GM12878 (cell line): ENCODE measurements around the gene MAP4K1. TPM values are rescaled to one million over a fixed set of nuclear protein-coding genes. Genes with fewer than 3 reads are reported as not detected.

Experiments used
- ATAC-seq: fragments of 200-7000 bp; cut with Tn5 transposase; 3 replicates; pipeline ENCODE4 v1.9.1; 2020; ENCODE audit warnings: mild to moderate bottlenecking, moderate library complexity
- BruUV-seq: library from RNA; stranded (reverse); fragments of 400-500 nt; replicated peaks from 2 replicates; lab custom pipeline; 2021; lab: Mats Ljungman, UMichigan
- CTCF ChIA-PET: fragments of 300-600 bp; sonication (Branson Sonifier 250); formaldehyde crosslinking; extraction: SDS; loops from one replicate; lab custom pipeline; 2021; ENCODE audit warnings: inconsistent platforms; lab: Yijun Ruan, JAX
- POLR2A ChIA-PET: fragments of 350-600 bp; formaldehyde crosslinking; extraction: SDS; loops from one replicate; lab custom pipeline; 2021; ENCODE audit warnings: inconsistent platforms; lab: Charles Lee
- RAD21 ChIA-PET: fragments of 300-600 bp; sonication (Branson Sonifier 250); formaldehyde crosslinking; loops from one replicate; lab custom pipeline; 2023; ENCODE audit warnings: antibody characterized with exemption; ENCODE audit not compliant: unreplicated experiment; lab: Charles Lee
- SMC1A ChIA-PET: fragments of 300-600 bp; sonication (Branson Sonifier 250); formaldehyde crosslinking; loops from one replicate; lab custom pipeline; 2023; ENCODE audit not compliant: unreplicated experiment, uncharacterized antibody; lab: Charles Lee
- DNase-seq: peaks from one replicate; pipeline ENCODE4 v3.0.0-alpha.2; 2011; ENCODE audit warnings: low read depth, low spot score
- FAIRE-seq: peaks from 3 replicates; lab custom pipeline; 2011; peaks lifted over from hg19 to GRCh38; lab: Jason Lieb, UNC
- H2AFZ ChIP-seq: 2 replicates; pipeline ENCODE4 v1.6.0; 2011; ENCODE audit warnings: low read depth, low read length, control low read depth; ENCODE audit not compliant: control insufficient read depth
- H3K27ac ChIP-seq: 2 replicates; pipeline ENCODE4 v1.5.1; 2011; ENCODE audit warnings: control low read depth; ENCODE audit not compliant: control insufficient read depth, insufficient read depth
- H3K27me3 ChIP-seq, 2 experiments: replicated peaks in 1 of 2; 2 replicates each; pipeline versions ENCODE4 v1.6.0 to v1.6.1; 2011; ENCODE audit warnings: low read length in 1 of 2; ENCODE audit not compliant: control insufficient read depth in 2 of 2, insufficient read depth in 2 of 2
- H3K36me3 ChIP-seq, 2 experiments: 2 replicates each; pipeline ENCODE4 v1.5.1; 2011; ENCODE audit warnings: low read length in 1 of 2; ENCODE audit not compliant: control insufficient read depth in 2 of 2, insufficient read depth in 2 of 2
- H3K4me1 ChIP-seq: 2 replicates; pipeline ENCODE4 v1.6.1; 2011; ENCODE audit warnings: mild to moderate bottlenecking, low read length, moderate library complexity, mixed read lengths; ENCODE audit not compliant: control insufficient read depth, insufficient read depth
- H3K4me2 ChIP-seq: 2 replicates; pipeline ENCODE4 v1.6.0; 2011; ENCODE audit warnings: control low read depth; ENCODE audit not compliant: control insufficient read depth, insufficient read depth
- H3K4me3 ChIP-seq: fragments of 200-600 bp; sonication (generic); 2 replicates; pipeline ENCODE4 v1.5.1; 2016
- H3K79me2 ChIP-seq: 2 replicates; pipeline ENCODE4 v1.6.0; 2011; ENCODE audit warnings: low read length; ENCODE audit not compliant: control insufficient read depth, insufficient read depth
- H3K9ac ChIP-seq: 2 replicates; pipeline ENCODE4 v1.8.0; 2011; ENCODE audit warnings: low read length, control low read depth, mixed read lengths; ENCODE audit not compliant: control insufficient read depth, insufficient read depth
- H3K9me3 ChIP-seq: replicated peaks from 3 replicates; pipeline ENCODE4 v1.5.1; 2011; ENCODE audit warnings: mild to moderate bottlenecking, low read length; ENCODE audit not compliant: control insufficient read depth, insufficient read depth
- H4K20me1 ChIP-seq: 2 replicates; pipeline ENCODE4 v1.6.0; 2011; ENCODE audit not compliant: control insufficient read depth, insufficient read depth
- RELB ChIP-seq: fragments of 450-650 bp; IDR thresholded peaks from 2 replicates; pipeline ENCODE4 v1.6.1; 2017; ENCODE audit warnings: low read depth, mild to moderate bottlenecking, moderate library complexity
- SMC3 ChIP-seq: IDR thresholded peaks from 2 replicates; pipeline ENCODE4 v1.6.1; 2011; ENCODE audit warnings: low read length, improper control_type of control experiment, borderline replicate concordance
- SUPT20H ChIP-seq: IDR thresholded peaks from 2 replicates; pipeline ENCODE4 v1.6.1; 2011; ENCODE audit warnings: low read depth, mild to moderate bottlenecking, low read length, moderate library complexity, borderline replicate concordance; ENCODE audit not compliant: control insufficient read depth
- WGBS: methylation state at CpG from one replicate; pipeline ENCODE4 v1.1.6; 2016; ENCODE audit warnings: low lambda C conversion rate; ENCODE audit not compliant: insufficient replicate concordance, insufficient coverage; ENCODE audit errors: missing lambda C conversion rate; 5-methylcytosine and 5-hydroxymethylcytosine counted together
- in situ Hi-C: fragments of 300-500 bp; cut with MboI; formaldehyde crosslinking; loops from 9 replicates; pipeline ENCODE4 v1.14.3; 2018; ENCODE audit warnings: mixed read lengths
- intact Hi-C: fragments of 100-400 bp; cut with micrococcal nuclease; formaldehyde crosslinking; loops from one replicate; pipeline ENCODE4 v1.14.2; 2022; ENCODE audit not compliant: unreplicated experiment
- polyA plus RNA-seq, 11 experiments: library from polyadenylated mRNA; depleted of rRNA in 4 of 11; unstranded in 6 of 11; stranded (reverse) in 5 of 11; fragments of >200 nt; fragmentation: Nextera tagmentation in 4 of 11; fragmentation: Illumina TruSeq in 1 of 11; extraction: Ambion mirVana in 4 of 11; extraction: Trizol in 1 of 11; gene quantifications; 1 replicate in 1 of 11; 2 replicates in 10 of 11; pipeline versions ENCODE4 v1.2.1 to v1.2.3, GENCODE V29; 2011 to 2016; ENCODE audit warnings: inconsistent platforms in 2 of 11, missing spikeins in 2 of 11, low read depth in 1 of 11
- total RNA-seq, 4 experiments: library from RNA; depleted of rRNA in 3 of 4; stranded (reverse); fragments of >200 nt in 3 of 4; fragmentation: Illumina TruSeq in 1 of 4; extraction: Trizol in 1 of 4; gene quantifications; 2 replicates each; pipeline versions ENCODE4 v1.2.1 to v1.2.3, GENCODE V29; 2013 to 2021
- TF ChIP-seq, protein P1 (sequence below): IDR thresholded peaks from 2 replicates; pipeline ENCODE4 v1.6.1; 2011; ENCODE audit warnings: borderline replicate concordance, low read depth, mild to moderate bottlenecking, moderate library complexity, mixed read lengths, low read length; ENCODE audit not compliant: insufficient read depth; ENCODE audit errors: extremely low read length

Gene MAP4K1
- total and polyA plus RNA-seq, 10 of the 15 experiments (the other 5 are each of a cell fraction or from before 2014, with no cell fraction given) = 39.2 to 306 (median 140) TPM

DNA sequence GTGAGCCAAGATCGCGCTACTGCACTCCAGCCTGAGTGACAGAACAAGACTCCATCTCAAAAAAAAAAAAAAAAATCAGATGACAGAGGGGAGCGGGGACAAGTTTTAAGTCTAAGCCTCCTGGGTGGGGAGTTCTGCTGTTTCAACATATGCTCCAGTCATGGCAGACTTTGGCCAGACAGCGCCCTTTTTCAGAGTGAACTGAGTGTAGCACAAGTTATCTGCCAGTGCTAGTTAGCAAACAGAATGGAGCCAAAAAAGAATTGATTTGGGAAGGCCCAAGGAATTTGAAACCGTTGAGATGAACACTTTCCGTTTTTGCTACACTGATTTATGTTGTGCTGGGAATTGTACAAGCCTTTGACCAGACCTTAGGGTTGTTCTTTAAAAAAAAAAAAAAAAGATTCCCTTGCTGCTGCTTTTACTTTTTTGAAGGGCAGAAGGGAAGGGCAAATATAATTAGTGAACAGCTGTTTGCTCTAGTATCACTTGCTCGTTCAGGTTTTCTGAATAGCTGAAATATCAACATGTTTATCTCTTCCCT is 35.3 kb upstream of the MAP4K1 start:
- no peak overlapping the region for H3K4me2 ChIP-seq
- WGBS = 87% methylated on average over 7 of the region's 7 CpGs
- ChIA-PET SMC1A (interaction anchor here (0.6 to 1.4 kb wide), 4 partner anchors 33 to 594 kb away, joined by 3 to 5 read pairs (median 3); no protein-coding TSS in a partner anchor), RAD21 (no interaction called here), CTCF (interaction anchor here (0.6 to 1.6 kb wide), 3 partner anchors 16 to 197 kb away, joined by 3 to 7 read pairs (median 4); no protein-coding TSS in a partner anchor), POLR2A (interaction anchor here (0.6 to 1.3 kb wide), 5 partner anchors 14 to 608 kb away, joined by 4 to 6 read pairs (median 5); no protein-coding TSS in a partner anchor)
- peaks cover 42% of the 10 kb centered on the region for H3K4me1 ChIP-seq
- H3K79me2 ChIP-seq = peaks cover 97% of the 10 kb centered on the region
- H2AFZ ChIP-seq = no peak overlapping the region
- no peak for DNase-seq
- BruUV-seq = TSS peak; percentile 13
- H3K27ac ChIP-seq = no peak overlapping the region
- in situ Hi-C loops (no loop called here), intact Hi-C loops (no loop called here)
- no peak overlapping the region for H3K9ac ChIP-seq
- H4K20me1 ChIP-seq = no peaks in the 10 kb centered on the region; the same call in 1 of the 2 replicates
- TF ChIP-seq, protein P1, sequence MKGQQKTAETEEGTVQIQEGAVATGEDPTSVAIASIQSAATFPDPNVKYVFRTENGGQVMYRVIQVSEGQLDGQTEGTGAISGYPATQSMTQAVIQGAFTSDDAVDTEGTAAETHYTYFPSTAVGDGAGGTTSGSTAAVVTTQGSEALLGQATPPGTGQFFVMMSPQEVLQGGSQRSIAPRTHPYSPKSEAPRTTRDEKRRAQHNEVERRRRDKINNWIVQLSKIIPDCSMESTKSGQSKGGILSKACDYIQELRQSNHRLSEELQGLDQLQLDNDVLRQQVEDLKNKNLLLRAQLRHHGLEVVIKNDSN = no peak
- TF ChIP-seq RELB (no peak), SMC3 (no peak), SUPT20H (no peak)
- ATAC-seq = no peak
- H3K4me3 ChIP-seq = no peak overlapping the region
- H3K36me3 ChIP-seq = peaks cover 0 to 5% of the 10 kb centered on the region in 2 experiments; a peak in 1 of 4 replicates
- no peaks in the 10 kb centered on the region for H3K27me3 ChIP-seq
- no peaks in the 10 kb centered on the region for H3K9me3 ChIP-seq
- FAIRE-seq = no peak
